GM18507 (cell line): ENCODE results near the gene PALD1.

Source experiments
- DNase-seq: peaks from one replicate; pipeline ENCODE4 v3.0.0; 2011; ENCODE audit warnings: low read depth; ENCODE audit not compliant: insufficient read length; ENCODE audit errors: extremely low spot score
- FAIRE-seq: peaks from 2 replicates; lab custom pipeline; 2011; peaks lifted over from hg19 to GRCh38; lab: Jason Lieb, UNC

Gene PALD1

GRCh38 chr10:70478191-70479164, at the start of gene PALD1:
Gene PALD1, plus strand, starts transcription at chr10:70478767. Its CDS starts 47,185 bp downstream, at chr10:70525952.
- FAIRE-seq (peak; percentile 47), DNase-seq (no peak)

GRCh38 chr10:70430493-70431445, 47.8 kb upstream of the PALD1 start:
- FAIRE-seq (no peak), DNase-seq (no peak)

DNA sequence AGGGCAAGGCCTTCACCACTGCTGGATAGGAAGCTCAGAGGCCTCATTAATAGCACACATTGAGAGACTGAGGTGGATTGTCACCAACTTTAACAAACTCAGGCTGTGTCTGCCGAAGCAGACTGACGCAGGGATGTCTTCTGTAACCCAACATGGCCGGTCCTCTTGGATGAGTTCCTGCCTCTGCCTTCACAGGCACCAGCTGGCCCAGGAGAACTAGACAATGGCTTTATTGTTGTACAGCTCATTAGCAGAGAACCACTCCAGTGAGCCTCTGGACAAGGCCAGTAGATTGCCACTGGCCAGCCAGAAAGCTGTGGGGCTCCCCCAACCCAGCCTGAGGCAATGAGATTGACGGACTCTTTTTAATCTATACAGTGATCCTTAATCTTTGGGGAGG, 46.5 kb upstream of the PALD1 start:
- DNase-seq = no peak
- no peak for FAIRE-seq

DNA sequence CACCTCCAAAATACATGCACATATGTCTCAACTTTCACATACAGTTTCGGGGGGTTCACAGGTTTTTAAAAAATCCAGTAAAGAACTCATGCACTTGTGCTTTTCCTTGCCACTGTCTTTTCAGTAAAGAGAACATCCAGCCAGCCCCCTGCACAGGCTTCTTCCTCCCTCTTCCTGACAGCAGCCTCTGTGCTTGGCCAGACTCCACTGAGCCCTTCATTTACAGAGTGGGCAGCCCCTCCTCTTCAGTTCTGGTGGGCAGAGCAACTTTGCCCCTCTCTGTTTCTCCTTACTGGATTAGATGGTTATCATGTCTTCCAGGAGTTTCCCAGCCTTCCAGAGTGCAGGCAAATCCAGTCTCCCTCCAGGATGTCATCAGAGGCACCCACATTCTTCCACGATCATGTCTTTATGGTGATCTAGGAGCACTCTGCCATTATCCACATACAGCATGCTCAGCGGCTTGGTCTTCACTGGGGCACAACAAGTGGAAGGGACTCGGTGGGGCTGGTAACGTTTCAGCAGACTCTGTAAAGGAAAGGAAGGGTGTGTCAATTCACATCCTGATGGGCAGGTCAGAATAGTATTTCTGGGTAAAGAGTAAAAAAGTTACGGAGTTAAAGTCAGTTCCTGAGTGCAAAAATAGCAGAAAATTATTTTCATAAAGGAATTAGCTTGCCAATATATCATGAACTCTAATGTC, 45.9 kb upstream of the PALD1 start:
- no peak for FAIRE-seq
- DNase-seq = no peak

DNA sequence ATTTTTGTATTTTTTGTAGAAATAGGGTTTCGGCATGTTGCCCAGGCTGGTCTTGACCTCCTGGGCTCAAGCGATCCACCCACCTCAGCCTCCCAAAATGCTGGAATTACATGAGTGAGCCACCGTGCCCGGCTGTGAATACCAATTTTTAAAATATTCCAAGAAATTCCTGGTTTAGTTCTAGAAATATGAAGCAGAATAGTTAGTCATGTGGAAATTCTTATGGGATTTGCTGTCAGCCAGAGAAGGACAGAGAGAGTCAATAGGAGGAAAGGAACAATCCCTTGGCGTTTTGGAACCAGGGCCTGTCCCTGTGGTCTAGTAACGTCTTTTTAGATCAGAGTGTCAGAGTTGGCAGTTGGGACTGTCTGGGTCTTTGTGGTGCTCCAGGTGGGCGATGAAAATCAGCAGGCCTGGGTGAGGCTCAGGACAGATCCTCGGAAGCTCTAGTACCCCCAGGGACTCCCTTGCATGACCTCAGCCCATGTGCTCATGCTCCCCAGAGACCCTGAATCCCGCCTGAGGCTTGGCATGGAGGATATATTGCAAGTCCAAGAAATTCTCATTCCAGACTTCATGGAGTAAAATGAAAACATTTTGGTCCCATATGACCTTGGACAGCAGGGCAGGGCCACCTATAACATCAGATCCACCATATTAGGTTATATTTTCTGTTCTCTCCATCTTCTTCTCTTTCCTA, 44.8 kb upstream of the PALD1 start:
- FAIRE-seq (no peak), DNase-seq (no peak)

DNA sequence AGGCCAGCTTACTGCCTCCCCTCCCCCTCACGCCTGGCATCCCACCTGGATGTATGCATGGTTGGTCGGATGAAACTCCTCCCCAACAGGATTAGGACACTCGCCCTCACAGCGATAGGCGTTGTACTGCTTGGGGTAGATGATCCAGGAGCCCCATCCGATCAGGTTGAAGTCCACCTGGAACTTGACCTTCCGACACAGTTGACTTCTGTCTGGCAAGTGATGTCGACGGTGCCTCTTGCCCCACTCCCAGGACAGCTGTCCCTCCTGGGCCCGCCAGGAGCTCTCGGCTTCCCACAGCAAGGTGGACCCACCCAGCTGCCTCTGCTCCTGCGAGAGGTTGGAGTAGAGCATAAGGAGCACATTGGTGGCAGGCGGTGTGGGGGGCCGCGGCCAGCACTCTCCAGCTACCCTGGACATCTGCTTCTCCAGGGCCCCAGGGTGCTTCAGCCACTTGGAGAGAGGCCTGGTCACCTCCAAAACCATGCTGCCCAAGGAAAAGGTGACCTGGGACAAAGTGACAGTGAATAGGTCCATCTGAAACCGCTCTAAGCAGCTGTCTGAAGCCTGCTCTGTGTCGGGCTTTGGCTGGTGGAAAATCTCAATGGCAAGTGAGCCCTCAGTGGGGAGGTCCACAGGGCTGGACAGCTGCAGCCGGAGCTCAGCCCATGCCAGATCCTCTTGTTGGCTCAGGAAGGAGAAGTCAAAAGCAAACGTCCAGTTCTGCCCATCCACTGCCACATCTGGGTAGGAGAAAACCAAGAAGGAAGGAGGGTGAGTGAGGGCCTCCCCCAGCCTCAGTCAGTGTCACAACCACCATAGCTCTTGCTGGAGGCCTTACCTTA, 43.1 kb upstream of the PALD1 start:
- no peak for FAIRE-seq
- no peak for DNase-seq

DNA sequence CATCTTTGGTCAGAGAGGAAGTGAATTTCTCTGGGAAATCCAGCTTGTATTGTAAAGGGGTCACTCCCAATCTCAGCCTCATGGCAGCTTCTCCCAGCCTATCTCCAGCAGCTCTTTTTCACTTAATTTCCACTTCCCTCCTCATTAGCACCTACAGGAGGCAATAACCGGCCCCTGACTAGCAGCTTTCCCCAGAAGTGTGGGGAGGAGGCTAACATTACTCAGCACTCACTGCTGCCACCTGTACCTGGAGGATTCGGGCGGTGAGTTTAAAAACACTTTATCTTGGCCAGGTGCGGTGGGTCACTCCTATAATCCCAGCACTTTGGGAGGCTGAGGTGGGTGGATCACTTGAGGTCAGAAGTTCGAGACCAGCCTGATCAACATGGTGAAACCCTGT, 40.8 kb upstream of the PALD1 start:
- no peak for DNase-seq
- no peak for FAIRE-seq

DNA sequence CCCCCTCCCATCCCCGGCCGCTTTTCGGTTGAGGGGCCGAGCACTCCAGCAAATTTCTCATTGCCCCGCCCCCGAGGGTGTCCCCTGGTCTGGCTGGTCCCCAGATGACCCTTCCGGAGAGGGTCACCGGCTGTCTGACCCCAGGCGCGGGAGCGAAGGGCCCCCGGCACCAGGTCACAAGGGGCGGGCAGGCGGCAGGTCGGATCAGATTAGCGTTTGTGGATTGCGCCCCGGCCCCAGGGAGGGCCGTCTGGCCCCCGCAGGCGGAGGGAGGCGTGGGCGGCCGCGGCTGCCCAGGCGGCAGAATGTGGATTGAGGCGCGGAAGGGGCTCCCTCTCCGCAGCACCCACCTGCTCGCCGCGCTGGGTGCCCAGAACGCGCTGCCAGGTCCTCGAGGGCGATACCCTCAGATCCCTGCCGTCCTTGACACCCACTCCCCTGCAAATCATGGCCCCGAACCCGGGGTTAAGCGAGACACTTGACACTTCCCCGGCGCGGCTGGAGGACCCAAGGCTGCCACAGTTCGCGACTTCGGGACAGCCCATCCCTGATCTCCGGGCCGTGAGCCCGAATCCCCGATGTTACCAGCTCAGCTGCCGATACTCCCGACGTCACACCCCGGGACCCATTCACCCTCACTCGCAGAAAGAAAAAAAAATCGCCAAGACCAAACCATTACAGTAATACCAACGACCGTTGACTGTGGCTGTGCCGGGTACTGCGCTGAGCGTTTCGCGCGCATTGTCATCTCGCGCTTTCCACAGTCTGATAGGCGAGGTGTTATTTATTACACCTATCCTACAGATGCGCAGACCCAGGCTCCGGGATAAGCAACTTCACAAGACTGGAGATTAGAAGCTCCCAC, 38.0 kb upstream of the PALD1 start:
- DNase-seq = no peak
- no peak for FAIRE-seq

- FAIRE-seq (no peak), DNase-seq (no peak)
These were observed 37.2 kb upstream of the PALD1 start, which contains the start of gene NODAL for GRCh38 chr10:70441161-70441894. Gene NODAL, minus strand, starts transcription at chr10:70441681. Its CDS starts 14 bp downstream, at chr10:70441667.

DNA sequence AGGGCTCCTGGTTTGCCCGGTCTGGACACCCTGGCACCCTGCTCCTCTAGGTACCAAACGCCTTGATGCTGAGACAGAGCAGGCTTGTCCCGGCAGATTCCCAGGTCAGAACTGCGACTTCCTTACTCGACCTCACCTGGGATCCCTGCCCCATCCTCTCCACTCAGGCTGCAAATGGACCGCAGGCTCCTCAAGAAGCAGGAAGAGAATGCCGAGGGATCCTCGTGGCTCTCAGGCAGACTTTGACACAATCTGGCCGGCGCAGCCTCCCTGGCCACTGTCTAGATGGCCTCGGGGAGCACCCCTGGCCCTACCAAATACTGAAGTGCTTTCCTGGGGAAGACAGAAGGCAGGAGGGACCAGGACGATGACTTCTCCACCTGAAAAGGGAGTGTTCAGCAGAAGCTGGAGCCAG, 36.7 kb upstream of the PALD1 start:
- DNase-seq (no peak), FAIRE-seq (no peak)

DNA sequence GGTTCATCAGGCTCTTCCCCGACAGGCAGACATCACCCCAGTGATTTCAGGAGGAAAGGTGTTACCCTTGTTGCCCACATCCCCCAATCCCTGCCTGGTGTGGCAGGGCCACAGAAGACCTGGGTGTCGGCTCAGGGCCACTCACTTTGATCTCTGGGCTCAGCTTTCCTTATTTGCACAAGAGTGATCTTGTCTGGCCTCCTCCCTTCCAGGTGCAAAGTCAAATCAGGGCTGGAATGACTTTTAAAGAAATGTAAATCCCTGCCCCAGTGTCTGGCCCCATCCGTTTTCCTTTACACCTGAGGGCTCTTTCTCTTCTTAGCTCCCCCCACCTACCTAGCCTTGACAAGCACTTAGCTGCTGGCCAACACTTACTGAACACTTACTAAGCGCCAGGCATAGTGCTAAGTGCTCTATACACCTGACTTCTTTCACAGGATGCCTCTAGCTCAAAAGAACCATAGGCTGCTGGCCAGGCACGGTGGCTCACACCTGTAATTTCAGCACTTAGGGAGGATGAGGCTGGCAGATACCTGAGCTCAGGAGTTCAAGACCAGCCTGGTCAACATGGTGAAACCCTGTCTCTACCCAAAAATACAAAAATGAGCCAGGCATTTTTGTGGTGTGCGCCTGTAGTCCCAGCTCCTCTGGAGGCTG, 36.1 kb upstream of the PALD1 start:
- FAIRE-seq (no peak), DNase-seq (no peak)

DNA sequence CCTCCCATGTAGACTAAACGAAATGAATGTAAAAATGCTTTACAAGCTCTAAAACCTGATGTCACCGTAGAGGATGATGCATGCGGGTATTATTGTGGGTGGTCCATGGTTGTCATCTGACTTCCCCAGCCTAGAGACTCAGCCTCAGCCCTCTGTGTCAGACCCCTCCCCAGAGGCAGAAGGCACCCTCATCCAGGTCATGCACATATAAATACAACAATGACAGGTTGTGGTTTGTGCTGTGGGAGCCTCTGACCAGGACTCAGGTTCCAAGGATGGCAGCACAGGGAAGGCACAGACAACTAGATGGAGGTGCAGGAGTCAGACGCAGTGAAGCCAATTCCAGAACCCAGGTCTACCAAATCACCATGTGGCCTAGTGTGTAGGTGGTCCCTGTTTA, 33.8 kb upstream of the PALD1 start:
- FAIRE-seq (no peak), DNase-seq (no peak)

- FAIRE-seq (no peak), DNase-seq (no peak)
These were observed 32.6 kb upstream of the PALD1 start for GRCh38 chr10:70445718-70446657.

- no peak for DNase-seq
- FAIRE-seq = no peak
These were observed 30.3 kb upstream of the PALD1 start for GRCh38 chr10:70448236-70448635.

DNA sequence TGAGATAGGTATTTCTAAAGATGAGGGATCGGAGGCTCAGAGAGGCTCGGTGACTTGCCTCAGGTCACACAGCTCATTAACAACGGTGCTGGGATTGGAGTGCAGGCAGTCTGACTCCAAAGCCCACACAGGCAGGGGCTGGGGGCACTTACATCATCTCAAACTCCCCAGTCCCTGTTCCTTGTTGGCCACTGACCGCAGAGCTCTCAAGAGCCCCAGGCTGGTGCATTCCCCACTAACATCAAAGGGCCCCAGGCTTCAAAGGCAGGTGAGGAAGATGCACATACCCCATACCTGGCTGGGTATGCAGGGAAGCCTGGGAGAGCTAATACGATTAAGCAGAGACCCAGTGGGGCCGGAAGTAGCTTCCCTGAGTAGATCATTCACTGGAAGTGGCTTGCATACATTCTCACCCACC, 23.3 kb upstream of the PALD1 start:
- DNase-seq (no peak), FAIRE-seq (no peak)
